Measurements from ENCODE around the gene CACNA1C.

CACNA1C gene

DNA sequence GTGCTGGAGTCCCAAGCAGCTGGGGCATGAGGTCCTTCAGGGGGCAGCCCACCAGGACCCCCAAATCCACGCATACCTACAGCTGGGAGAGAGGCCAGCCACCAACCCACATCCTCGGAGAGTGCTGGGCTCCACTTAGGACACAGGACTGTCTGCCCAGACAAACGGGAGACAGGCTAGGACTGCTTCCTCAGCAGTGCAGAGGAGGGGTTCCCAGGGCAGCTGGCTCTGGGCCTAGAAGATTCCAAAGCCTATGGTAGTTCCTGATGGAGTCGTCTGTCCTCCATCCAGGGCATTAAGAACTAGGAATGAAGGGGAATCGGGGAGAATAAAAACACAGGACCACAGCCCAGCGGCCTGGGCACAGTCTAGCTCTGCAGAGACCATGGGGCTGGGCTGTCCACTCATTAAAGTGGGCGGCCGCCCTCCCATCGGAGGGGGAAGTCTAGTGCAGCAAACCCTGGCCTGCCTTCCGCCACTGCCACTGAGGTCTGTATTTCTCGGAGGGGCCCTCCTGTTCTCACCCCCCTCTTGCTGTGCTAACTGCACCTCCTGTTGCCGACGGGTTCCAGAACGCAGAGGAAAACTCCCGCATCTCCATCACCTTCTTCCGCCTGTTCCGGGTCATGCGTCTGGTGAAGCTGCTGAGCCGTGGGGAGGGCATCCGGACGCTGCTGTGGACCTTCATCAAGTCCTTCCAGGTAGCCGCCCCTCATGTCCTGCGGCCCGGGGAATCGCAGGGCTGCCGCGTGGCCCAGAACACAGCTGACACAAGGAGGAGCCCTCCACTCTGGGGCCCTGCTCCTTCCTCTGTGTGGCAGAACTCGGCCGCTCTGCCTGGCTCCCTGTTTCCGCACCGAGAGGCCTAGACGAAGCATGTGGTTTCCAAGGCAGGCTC, 598.5 kb downstream of the CACNA1C start:
- Histone ChIP-seq H3K9me3 (replicated peaks in 1 of 11) (peaks cover 0 to under 1% (median 0%) of the 10 kb centered on the region in 11 experiments; a peak in 1 of 22 replicates), H3K36me3 (no peaks in the 10 kb centered on the region), H3K27ac (no peak overlapping the region), H3K27me3 (peaks cover 0 to 5% (median 0%) of the 10 kb centered on the region in 11 experiments; a peak in 1 of 22 replicates), H3K4me1 (peaks cover 0 to 26% (median 21%) of the 10 kb centered on the region in 10 experiments; a peak in 15 of 20 replicates), H3K4me3 (no peak overlapping the region), H3K4me2 (peak overlapping the region in 3 of 11 experiments; percentile 39 to 71 (median 64); a peak in 2 of 22 replicates), H3K9ac (no peak overlapping the region), H4K20me1 (peaks cover 0 to 12% (median 0%) of the 10 kb centered on the region in 11 experiments; a peak in 1 of 22 replicates)
- TF ChIP-seq Cebpa-rat (IDR thresholded peaks at IDR 0.05): no peak

DNA sequence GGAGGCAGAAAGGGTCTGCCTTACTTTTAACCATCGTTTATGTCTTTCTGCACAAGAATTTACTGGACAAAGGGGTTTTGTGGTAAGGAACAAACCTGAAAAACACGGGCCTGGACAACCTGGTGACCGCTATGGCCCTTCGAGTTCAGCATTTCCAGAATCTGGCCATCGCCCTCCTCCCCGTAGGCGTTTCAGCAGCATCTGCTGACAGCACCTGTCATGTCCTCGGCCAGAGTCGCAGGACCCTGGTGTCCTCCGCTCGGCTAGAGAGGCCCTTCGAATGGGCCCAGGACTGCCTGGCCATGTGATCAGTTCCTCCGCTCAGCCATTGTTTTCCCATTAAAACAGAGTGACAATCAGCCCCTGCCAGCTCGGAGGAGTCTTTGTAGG, 599.2 kb downstream of the CACNA1C start:
- H3K4me3 ChIP-seq: no peak overlapping the region
- H3K27ac ChIP-seq: no peak overlapping the region
- H3K9me3 ChIP-seq (replicated peaks in 1 of 11): peaks cover 0 to 5% (median 0%) of the 10 kb centered on the region in 11 experiments; a peak in 2 of 22 replicates
- H3K9ac ChIP-seq: no peak overlapping the region
- no peak for TF ChIP-seq Cebpa-rat (IDR thresholded peaks at IDR 0.05)
- H3K4me1 ChIP-seq: peaks cover 0 to 24% (median 20%) of the 10 kb centered on the region in 10 experiments; a peak in 15 of 20 replicates
- H3K36me3 ChIP-seq: no peaks in the 10 kb centered on the region
- peaks cover 0 to 12% (median 0%) of the 10 kb centered on the region in 11 experiments; a peak in 1 of 22 replicates for H4K20me1 ChIP-seq
- no peak overlapping the region for H3K4me2 ChIP-seq
- 0 out of 22 replicates have a peak, but pooled peaks cover 0 to under 1% (median 0%) of the 10 kb centered on the region in 11 experiments for H3K27me3 ChIP-seq

DNA sequence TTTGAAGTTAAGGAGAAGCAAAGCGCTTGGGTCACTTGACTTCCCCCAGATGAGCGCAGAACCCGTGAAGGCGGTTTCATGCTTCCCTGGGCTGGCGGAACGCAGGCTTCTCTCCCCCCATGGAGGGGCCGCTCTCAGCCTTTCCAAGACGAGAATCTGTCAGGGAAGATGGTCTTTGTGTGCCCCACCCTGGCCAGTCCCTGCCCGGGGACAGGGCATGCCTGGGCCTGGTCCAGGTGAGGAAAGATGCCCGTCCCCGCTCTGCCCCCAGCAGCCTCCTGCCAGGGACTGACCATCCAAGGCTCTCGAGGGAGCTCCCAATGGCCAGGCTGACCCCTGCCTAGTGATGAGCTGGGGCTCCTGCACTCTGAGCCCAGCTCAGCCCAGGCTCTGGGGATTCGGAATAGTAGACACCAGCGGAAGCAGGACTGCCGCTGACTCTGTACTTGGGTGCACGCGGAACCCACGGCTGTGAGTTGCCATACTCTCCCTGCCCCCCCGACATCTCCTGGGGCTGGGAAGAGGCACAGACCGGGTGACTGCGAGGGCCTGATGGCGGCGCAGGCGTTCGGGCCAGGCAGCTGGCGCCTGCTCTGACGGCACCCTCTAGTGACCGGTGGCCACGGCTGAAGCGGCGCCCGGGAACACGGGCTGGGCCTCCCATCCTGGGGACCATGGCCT, 599.8 kb downstream of the CACNA1C start:
- H3K9ac ChIP-seq: no peak overlapping the region

DNA sequence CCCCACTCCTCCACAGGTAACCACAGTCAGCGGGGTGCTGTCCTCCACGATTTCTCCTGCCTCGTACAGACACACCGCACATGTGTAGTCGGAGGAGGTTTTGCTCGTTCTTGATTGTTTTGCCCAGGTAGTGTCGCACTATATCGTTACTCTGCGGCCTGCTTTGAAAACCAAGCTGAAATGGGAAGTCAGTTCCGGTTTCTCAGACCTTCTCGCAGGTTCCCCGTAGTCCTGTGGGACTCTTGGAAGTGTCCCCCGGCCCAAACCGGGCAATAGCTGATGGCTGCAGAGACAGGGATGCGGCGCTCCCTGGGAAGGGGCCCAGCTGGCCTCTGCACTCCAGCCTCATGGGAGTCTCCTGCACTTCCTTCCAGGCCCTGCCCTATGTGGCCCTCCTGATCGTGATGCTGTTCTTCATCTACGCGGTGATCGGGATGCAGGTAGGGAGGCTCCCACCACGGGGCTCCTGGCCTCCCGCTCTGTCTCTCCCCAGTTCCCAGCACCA, 600.7 kb downstream of the CACNA1C start:
- H3K9ac ChIP-seq: no peak overlapping the region
- peaks cover 0 to 5% (median 0%) of the 10 kb centered on the region in 11 experiments; a peak in 2 of 22 replicates for H3K9me3 ChIP-seq (replicated peaks in 1 of 11)
- no peak for TF ChIP-seq Cebpa-rat (IDR thresholded peaks at IDR 0.05)
- H3K4me2 ChIP-seq: no peak overlapping the region
- no peaks in the 10 kb centered on the region for H3K36me3 ChIP-seq
- H3K4me3 ChIP-seq: no peak overlapping the region
- peaks cover 0 to 12% (median 0%) of the 10 kb centered on the region in 11 experiments; a peak in 1 of 22 replicates for H4K20me1 ChIP-seq
- no peaks in the 10 kb centered on the region for H3K27me3 ChIP-seq
- no peak overlapping the region for H3K27ac ChIP-seq
- peaks cover 0 to 24% (median 20%) of the 10 kb centered on the region in 10 experiments; a peak in 15 of 20 replicates for H3K4me1 ChIP-seq

More for the DNA sequence above, 599.8 kb downstream of the CACNA1C start:
- H3K27me3 ChIP-seq: no peaks in the 10 kb centered on the region
- peaks cover 0 to 12% (median 0%) of the 10 kb centered on the region in 11 experiments; a peak in 1 of 22 replicates for H4K20me1 ChIP-seq
- H3K4me1 ChIP-seq: peaks cover 0 to 24% (median 20%) of the 10 kb centered on the region in 10 experiments; a peak in 15 of 20 replicates
- H3K9me3 ChIP-seq (replicated peaks in 1 of 11): peaks cover 0 to 5% (median 0%) of the 10 kb centered on the region in 11 experiments; a peak in 2 of 22 replicates
- H3K36me3 ChIP-seq: no peaks in the 10 kb centered on the region
- H3K4me3 ChIP-seq: no peak overlapping the region
- no peak overlapping the region for H3K27ac ChIP-seq
- no peak for TF ChIP-seq Cebpa-rat (IDR thresholded peaks at IDR 0.05)
- no peak overlapping the region for H3K4me2 ChIP-seq

DNA sequence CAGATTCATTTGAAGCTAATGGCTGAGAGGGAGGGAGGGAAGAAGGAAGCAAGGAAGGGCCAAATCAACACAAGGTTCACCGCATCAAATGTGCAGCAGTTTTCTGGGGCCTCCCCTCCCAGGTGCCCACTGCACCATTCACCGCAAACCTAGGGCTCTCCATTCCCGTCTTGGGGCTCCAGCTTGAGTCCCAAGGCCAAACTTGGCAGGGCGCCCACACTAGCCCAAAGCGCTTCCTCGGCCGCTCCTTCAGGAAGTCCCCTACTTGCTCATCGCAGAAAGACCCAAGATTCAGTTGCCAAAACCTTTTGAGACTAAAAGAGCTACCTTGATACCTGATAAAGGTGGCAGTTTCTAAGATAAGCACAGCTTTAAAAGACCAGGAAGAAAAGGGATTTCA, 601.5 kb downstream of the CACNA1C start:
- Histone ChIP-seq H3K4me2 (no peak overlapping the region), H3K4me3 (no peak overlapping the region), H4K20me1 (peaks cover 0 to 12% (median 0%) of the 10 kb centered on the region in 11 experiments; a peak in 1 of 22 replicates), H3K36me3 (no peaks in the 10 kb centered on the region), H3K9ac (no peak overlapping the region), H3K27ac (no peak overlapping the region), H3K9me3 (replicated peaks in 1 of 11) (peaks cover 0 to 5% (median 0%) of the 10 kb centered on the region in 11 experiments; a peak in 2 of 22 replicates), H3K4me1 (peaks cover 0 to 18% (median 16%) of the 10 kb centered on the region in 10 experiments; a peak in 15 of 20 replicates), H3K27me3 (no peaks in the 10 kb centered on the region)
- TF ChIP-seq Cebpa-rat (IDR thresholded peaks at IDR 0.05): no peak

DNA sequence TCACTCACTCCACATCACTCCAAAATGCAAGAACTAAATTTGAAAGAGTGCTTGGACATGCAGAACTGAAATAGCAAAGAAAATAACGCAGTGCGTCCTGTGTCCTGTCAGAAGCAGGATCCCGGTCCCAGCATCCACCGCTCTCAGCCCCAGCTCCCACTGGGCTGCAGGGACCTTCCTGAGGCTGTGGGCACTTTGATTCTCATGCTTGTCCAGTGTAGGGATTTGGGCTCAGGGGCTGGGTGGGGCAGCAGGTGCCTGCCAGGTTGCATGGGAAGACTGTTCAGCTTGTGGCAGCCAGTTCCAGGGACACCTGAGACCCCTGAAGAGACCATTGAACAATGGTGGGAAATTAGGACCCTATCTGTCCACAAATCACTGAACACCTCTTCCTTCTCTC, 602.0 kb downstream of the CACNA1C start:
- peaks cover 0 to 12% (median 0%) of the 10 kb centered on the region in 11 experiments; a peak in 1 of 22 replicates for H4K20me1 ChIP-seq
- H3K27me3 ChIP-seq: no peaks in the 10 kb centered on the region
- peaks cover 0 to 5% (median 0%) of the 10 kb centered on the region in 11 experiments; a peak in 2 of 22 replicates for H3K9me3 ChIP-seq (replicated peaks in 1 of 11)
- no peak overlapping the region for H3K27ac ChIP-seq
- no peak overlapping the region for H3K4me2 ChIP-seq
- H3K4me3 ChIP-seq: no peak overlapping the region
- TF ChIP-seq Cebpa-rat (IDR thresholded peaks at IDR 0.05): no peak
- H3K36me3 ChIP-seq: no peaks in the 10 kb centered on the region
- peaks cover 0 to 13% (median 12%) of the 10 kb centered on the region in 10 experiments; a peak in 13 of 20 replicates for H3K4me1 ChIP-seq
- H3K9ac ChIP-seq: no peak overlapping the region

DNA sequence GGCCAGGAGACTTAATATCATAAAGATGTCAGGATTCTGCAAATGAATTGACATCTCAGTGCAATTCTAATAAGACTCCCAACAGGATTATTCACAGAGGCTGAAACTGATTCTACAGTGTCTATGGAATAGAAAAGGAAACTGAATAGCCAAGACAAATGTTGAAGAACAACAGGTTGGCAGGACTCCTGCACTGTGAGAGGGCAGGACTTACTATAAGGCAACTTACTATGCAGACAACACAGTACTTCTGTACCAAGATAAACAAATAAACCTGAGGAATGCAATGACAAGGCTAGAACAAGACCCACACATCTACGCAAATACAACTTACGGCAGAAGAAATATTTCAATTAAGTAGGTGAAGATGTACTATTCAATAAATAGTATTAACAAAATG, 609.7 kb downstream of the CACNA1C start:
- Histone ChIP-seq H3K9me3 (replicated peaks in 1 of 11) (no peaks in the 10 kb centered on the region), H3K36me3 (no peaks in the 10 kb centered on the region), H3K27ac (no peak overlapping the region), H3K4me3 (no peak overlapping the region), H4K20me1 (no peaks in the 10 kb centered on the region), H3K27me3 (no peaks in the 10 kb centered on the region), H3K4me1 (no peaks in the 10 kb centered on the region), H3K4me2 (no peak overlapping the region), H3K9ac (no peak overlapping the region)
- no peak for TF ChIP-seq Cebpa-rat (IDR thresholded peaks at IDR 0.05)

DNA sequence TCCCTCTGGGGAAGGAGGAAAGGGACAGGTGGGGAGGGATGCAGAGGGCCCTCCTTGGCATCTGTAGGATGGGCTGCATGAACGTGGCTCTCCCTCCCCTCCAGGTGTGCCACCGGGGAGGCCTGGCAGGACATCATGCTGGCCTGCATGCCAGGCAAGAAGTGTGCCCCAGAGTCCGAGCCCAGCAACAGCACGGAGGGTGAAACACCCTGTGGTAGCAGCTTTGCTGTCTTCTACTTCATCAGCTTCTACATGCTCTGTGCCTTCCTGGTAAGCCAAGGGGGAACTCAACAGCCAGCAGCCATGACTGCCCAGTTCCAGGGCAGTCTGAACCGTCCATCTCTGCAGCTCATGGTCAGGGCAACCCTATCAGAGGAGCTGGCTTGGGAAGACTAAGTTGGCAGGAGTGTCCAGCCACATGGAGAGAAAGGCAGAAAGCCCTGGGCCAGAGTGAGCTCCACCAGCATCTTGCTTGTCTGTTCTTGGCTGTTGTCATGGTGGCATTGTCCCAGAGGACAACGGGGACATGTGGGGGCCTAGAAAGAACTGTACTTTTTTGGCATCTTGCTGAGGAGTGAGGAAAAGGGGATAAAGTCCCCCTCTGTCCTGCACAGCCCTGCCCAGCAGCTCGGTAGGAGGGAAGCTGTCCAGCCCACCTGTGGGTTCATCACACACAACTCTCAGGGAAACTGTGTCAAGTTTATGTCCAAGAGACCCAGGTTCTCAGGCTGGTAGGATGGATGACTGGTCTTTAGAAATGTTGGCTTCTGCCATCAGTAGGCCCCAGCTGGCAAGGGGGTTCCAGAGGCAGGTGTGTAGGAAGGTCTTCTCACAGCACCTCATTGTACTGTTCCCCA, 612.2 kb downstream of the CACNA1C start:
- H3K4me1 ChIP-seq: no peaks in the 10 kb centered on the region
- no peak overlapping the region for H3K4me3 ChIP-seq
- H3K36me3 ChIP-seq: no peaks in the 10 kb centered on the region
- no peak overlapping the region for H3K4me2 ChIP-seq
- H3K9me3 ChIP-seq (replicated peaks in 1 of 11): no peaks in the 10 kb centered on the region
- no peaks in the 10 kb centered on the region; a peak in 1 of 22 replicates for H4K20me1 ChIP-seq
- H3K9ac ChIP-seq: no peak overlapping the region
- no peaks in the 10 kb centered on the region for H3K27me3 ChIP-seq
- no peak for TF ChIP-seq Cebpa-rat (IDR thresholded peaks at IDR 0.05)
- H3K27ac ChIP-seq: no peak overlapping the region
